IPS-NIHi11 (cell line): Measurements from ENCODE around the gene AP3D1.

Experiments
- DNase-seq: peaks from one replicate; pipeline ENCODE4 v3.0.0; 2012; ENCODE audit warnings: mixed read lengths, low spot score

Gene AP3D1

DNA sequence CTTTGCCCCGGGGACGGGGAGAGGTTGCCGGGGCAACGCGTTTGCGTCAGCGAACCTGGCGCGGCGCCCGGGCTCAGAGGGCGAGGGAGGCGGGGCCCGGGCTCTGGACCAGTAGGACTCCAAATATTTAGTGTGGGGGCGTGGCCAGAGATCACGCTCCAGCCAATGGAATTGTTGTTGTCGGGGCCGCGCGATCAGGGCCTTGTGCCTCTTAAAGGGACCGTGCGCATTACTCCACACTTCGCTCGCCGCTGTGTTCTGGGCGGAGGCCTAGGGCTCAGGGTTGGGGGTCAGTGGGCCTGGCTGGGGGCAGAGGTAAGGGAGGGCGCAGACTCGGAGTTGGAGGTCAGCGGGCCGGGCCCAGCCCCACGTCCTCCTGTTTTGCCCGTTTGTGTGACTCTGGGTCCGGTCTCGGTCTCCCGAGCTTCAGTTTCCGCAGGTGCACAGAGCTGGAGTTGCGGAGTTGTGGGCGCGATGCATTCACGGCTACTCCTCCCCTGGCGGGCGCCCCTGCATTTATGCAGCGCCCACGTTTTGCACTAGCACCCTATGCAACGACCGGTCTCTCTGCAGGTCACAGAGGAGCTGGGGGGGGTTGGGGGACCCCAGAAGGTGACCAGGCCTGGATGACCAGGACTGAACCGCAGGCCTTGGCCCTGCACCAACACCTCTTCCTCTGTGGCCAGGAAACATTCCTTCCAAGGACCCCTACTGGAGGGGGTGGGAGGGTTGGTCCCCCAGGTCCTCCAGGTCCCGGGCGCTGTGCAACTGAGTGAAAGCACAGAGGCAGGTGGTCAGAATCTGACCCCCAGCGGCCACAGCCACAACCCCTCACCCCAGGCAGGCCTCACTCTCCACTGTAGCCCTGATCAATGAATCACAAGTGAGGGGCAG, 89.6 kb downstream of the AP3D1 start:
- DNase-seq: peak; percentile 98

DNA sequence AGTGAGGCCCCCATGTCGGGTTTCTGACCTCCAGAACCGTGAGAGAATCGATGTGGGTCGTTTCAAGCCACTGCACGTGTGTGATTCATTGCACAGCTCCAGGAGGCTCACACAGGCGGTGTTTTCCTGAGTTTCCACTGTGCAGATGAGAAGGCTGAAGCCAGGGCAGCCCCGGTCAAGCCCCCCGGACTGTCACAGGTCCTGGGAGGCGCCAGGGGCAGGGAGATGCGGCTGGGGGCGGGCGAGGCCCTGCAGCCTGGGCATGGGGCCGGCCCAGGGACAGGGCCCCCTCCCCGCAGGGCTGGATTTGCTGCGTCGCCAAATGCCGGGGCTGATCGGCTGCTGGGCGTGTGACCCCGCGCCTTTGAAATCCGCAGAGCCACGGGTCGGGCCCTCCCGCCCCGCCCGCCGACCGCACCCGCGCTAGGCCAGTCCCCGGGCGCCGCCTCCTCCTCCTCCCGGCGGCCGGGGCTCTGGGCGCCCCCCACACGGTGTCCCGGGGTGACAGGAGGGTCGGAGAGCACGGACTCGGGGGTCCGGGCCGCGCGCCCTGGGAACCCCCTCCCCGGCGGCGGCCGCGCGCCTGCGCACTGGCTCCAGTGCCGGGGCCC, 90.4 kb downstream of the AP3D1 start:
- no peak for DNase-seq

DNA sequence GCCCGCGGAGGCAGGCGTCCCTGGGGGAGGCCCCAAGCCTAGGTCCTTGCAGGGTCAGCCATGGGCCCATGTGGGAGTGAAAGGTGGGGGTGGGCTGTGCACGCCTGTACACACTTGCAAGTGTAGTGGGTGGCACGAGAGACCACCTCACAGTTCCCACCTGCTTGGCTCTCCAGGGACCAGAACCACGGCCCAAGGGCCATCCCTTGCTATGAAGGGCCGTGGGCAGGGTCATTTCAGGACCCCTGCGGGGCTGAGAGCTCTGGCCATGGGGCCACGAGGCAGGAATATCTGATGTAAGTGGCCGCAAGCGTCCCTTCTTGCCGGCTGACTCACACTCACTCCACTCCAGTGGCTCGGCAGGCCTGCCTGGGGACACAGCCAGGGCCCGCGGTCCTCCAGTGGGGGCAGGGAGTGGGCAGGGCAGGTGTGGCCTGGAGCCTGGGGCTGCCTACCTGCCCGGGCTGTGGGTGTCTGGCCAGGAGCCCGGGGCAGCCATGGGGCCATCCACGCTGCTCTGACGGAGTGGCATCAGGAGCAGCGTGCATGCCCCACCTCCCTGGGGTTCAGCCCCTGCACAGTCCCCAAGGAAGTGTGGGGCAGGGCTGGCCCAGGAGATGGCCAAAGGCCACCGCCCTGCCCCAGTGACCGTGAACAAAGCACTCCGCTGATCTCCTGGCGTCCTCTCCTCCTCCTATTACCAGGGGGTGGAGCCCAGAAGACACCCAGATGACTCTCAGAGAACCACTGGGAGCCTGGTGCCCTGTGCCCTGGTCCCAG, 91.8 kb downstream of the AP3D1 start:
- DNase-seq: no peak

DNA sequence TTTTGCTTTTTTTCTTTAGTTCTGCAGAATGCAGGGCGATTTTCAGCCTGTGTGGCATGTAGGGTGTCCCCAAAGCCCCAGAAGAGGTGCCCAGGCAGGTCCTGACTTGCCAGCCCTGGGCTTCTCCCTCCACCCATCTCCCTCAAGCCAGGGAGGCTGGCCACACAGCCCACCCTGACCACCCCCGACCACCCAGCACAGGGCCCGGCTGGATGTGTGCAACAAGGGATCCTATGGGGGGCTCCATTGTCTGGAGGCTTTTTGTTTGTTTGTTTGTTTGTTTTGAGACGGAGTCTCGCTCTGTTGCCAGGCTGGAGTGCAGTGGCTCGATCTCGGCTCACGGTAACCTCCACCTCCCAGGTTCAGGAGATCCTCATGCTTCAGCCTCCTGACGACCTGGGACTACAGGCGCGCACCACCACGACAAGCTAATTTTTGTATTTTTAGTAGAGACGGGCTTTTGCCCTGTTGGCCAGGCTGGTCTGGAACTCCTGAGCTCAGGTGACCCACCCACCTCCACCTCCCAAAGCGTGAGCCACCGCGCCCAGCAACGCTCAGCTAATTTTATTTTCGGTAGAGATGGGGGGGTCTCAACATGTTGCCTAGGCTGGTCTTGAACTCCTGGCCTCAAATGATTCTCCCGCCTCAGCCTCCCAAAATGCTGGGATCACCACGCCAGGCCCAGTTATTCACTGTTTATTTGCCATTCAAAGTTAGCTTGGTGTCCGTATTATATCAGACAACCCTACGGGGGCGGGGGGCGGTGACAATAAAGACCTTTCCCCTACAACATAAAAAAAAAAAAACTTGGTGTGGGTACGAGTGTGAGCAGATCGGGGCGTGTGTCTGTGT, 92.6 kb downstream of the AP3D1 start:
- DNase-seq: no peak

DNA sequence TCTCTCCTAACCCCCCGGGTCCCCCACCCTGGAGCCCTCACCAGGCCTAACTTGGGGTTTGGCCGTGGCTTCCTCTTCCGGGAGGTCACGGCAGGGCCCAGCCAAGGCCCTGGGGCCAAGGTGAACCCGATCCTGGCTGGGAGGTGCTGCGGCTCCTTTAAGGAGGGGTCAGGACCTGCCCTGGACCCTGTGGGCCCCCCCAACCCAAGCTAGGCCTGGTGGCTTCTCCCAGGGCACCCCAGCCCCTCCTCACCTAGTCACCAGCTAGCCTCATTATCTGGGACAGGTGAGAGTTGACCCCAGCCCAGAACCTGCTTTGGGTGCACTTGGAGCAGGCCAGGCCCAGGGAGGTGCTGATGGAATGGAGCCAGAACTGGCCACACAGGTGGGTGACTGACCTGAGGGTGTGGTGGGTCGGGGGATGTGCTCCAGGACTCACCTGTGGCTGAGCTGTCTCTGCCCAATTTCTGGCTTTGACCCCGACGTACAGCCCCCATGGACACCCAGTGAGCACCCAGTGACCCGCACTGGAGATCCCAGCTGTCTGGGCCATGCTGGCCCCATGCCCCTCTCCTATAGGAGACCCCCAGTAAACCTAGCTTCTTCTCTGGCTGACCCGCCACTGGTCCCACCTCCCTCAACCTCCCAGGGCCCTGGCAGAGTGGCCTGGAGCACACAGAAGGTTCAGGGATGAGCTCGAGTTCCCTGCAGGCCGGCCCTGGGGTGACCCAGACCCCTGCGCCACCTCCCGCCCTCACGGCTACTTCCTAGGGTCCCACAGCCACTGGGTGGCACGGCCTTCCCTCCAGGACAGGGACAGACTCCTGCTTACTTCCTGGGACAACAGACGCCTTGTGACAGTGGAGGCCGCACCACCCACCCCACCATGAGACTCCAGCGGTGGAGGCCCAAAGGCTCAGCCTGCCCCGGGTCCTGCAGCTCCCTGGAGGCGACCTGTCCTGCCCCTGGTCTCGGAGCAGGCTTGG, 93.6 kb downstream of the AP3D1 start:
- no peak for DNase-seq

DNA sequence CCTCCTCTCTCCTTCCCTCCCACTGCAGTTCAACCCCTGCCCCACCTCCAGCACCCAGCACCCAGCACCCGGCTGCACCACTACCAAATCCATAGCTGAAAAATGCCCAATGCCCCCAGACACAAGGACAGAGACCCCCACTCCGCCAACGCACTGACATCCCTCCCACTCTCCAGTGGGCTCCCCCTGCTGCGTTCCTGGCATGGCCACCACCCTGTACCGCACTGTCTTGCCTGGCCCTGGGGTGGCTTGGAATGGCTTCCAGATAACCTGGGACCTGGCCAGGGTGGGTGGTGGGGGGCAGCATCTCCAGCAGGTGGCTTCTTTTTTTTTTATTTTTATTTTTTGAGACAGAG, 94.6 kb downstream of the AP3D1 start:
- no peak for DNase-seq

DNA sequence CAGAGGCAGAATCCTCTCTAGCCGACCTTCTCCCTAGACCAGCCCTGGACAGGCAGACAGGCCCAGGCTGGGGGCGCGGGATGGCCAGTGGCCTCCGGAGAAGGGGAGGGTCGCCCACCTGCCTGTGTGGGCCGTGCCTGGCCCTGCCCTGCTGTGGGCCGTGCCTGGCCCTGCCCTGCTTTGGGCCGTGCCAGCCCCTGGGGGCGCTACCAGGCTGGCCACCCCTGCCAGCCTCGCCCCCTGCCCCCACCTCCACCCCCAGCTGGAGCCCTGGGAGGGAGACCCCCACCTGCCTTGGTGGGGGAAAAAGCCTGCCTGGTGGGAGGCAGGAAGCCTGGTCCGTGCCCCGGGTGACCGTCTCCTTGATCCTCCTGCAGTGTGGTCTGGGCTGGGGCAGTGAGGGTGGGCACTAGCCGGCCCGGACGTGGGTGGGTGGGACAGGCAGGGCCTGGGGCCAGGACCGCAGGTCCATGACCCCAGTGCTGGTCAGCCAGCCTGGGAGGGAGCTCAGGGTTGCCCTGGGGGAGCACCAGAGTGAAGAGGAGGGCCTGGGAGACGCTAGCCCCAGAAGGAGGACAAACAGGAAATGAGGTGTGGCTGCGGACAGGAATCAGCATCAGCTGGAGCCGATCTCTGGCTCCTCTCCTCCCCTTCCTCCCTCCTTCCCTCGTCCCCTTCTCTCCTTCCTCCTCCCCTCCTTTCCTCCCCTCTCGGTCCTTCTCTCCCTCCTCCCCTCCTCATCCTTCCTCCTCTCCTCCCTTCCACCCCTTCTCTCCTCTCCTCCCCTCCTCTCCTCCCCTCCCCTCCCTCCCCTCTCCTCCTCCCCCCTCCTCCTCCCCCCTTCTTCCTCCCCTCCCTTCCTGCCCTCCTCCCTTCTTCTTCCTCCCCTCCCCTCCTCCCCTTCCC, 95.2 kb downstream of the AP3D1 start:
- no peak for DNase-seq

DNA sequence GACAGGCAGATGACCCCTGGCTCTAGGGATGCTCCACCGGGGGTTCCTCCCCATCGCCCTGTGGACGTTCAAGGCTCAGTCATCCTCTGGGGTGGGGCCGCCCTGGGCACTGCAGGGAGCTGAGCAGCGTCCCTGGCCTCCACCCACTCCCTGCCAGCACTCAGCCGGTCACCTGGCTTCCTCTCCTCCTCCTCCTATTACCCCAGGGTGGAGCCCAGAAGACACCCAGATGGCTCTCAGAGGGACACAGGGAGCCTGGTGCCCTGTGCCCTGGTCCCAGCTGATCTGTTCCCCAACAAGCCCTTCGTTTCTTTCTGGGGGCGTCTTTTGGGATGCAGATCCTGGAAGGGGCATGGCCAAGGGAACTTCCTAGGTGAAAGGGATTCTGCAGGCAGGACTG, 96.6 kb downstream of the AP3D1 start:
- no peak for DNase-seq

DNA sequence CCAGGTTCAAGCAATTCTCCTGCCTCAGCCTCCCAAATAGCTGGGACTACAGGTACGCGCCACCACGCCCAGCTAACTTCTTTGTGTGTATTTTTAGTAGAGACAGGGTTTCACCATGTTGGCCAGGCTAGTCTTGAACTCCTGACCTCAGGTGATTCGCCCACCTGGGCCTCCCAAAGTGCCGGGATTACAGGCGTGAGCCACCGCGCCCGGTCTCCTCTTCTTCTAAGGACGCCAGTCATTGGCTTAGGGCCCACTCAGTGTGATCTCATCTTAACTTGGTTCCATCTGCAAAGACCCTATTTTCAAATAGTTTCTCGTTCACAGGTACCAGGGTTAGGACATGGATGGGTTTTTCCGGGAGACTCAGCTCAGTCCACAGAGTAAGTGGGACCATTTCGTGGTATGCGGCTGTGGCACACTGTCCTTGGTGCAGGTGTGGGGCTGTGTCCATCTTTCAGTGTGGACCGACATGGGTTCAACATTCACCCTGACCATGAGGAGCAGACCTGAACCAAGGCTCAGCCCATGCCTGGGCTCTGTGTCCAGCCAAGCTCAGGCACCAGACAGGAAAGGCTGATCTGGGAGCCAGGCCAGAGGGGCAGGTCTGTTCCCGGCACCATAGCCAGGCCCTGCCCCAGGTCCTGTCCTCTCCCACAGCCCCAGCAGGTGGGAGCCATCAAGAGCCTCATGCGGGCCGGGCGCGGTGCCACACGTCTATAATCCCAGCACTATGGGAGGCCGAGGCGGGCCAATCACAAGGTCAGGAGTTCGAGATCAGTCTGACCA, 97.6 kb downstream of the AP3D1 start:
- DNase-seq: no peak

DNA sequence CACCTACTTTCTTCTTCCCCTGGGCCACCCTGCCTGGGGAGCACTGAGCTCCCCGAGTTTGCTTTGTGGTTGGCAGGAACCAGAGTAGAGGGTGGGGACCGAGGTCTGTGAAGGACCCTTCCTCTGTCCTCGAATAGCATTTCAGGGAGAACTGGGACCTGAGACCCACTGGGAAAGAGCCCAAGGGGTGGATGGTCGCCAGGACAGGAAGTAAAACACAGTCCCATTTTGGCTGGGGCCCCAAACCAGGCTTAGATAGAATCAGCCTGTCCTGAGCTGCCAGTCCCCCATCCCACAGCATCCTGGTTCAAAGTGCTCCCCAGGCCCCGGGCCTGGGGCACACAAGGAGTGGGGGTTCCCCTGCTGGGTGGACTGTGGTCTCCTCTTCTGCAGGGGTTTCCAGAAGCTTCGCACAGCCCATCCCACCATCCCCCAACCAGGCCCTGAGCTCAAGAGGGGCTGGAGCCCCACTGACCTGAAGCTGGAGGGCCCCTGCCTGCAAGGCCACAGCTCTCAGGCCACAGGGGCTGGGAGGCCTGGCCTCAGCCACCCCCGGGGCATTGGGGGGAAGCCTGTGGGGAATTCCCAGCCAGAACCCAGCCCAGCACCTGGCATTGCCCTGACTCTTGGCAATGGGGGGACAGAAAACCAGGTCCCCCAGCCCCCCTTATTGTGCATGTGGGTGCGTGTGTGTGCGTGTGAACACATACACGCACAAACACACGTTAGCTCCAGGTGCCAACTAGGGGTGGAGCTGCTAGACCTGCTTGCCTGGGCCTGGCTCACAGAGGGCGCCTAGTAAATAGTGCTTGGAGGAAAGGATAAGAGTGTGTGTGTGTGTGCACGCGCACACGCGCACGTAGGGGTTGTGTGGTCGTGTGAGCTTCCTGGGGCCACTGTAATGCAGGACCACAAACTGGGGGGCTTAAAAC, 99.3 kb downstream of the AP3D1 start:
- no peak for DNase-seq

DNA sequence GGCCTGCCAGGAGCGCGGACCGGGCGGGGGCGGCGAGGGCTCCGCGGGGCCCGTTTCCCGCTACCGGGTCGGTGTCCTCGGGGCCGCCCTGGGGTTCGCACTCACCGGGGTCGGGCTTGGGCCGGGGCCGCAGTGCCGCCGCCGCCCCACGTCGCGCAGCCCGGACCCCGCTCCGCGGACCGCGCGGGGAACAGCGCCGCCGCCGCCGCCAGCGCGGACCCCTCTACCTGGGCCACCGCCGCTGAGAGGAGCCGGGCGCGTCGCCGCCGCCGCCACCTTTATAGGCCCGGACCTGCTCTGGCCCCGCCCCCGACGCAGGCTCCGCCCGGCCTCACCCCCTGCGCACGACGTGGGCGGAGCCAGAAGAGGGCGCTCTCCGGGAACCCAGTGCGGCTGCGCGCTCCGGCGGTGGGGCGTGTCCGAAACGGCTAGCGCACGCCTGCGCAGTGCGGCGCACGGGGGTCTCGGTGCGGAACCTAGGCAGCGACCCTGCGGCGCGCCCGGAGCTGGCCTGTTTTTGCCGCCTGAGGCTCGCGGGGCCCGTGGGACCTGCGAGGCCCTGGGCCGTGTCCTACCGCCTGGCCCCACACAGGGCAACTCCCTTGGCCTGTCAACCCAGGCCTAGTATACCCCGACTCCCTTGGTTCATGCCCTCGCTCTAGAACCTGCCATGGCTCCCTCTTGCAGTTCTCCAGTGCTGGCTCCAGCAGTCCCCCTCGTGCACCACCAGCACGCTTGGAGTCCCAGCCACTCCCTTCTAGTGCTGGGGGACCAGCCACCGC, 100.2 kb downstream of the AP3D1 start, which contains the start of gene MKNK2:
TSS of gene MKNK2 (minus strand) at position 254 of the 782 bp plus-strand sequence. CDS start 393 bp downstream, outside the sequence.
- DNase-seq: peak; percentile 94
